MM.1S (cell line): ENCODE results near the gene FARS2.

Experiments used
- CTCF ChIP-seq: fragments of 300-600 bp; sonication (generic); IDR thresholded peaks from 2 replicates; pipeline ENCODE4 v1.5.1; 2016; ENCODE audit warnings: antibody characterized with exemption, low read length, mixed read lengths
- EZH2 ChIP-seq: fragments of 300-600 bp; sonication (generic); optimal IDR thresholded peaks from 2 replicates; pipeline ENCODE3; 2017; ENCODE audit warnings: low read depth, mild to moderate bottlenecking, antibody characterized with exemption, low read length, mixed read lengths
- EZH2phosphoT487 ChIP-seq: fragments of 300-600 bp; sonication (generic); IDR thresholded peaks from 2 replicates; pipeline ENCODE4 v1.6.1; 2018; ENCODE audit warnings: antibody characterized with exemption, low read length

GRCh38 chr6:5746759-5747130 lies 485.4 kb downstream of the FARS2 start:
- TF ChIP-seq CTCF (no peak), EZH2phosphoT487 (no peak), EZH2 (no peak)
